ENCODE measurements around the gene EPHB3.

DNA sequence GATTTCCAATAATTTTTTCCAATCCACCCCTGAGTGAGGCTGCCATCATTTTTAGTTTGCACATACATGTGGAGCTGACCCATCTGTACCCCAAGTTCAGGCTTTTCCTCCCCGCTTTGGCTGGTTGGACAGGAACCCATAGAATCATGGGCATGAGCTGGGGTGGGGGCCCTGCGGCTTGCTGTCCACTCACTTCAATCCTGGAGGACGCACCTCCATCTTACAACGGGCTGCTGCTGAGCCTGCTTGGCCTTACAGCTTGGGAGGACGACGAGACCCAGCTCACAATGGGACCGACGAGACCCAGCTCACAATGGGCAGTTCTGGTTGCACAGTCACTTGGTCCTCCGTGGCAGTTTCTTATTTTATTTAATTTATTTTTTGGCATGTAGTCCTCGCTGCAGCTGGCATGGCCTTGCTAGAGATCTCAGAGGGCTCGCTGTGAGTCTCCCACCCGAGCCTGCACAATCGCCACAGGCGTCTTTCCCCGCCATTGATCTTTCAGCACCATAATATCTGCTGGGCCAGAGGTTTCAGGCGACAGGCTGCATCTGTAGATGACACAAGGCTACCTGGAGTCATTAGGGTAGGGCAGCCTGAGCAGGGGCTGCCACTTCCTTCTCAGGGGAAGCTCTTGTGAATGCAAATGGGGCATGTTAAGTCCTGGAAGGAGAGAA lies 19.6 kb upstream of the EPHB3 start:
- TF ChIP-seq EP300 (IDR thresholded peaks at IDR 0.05), result no peak
- TF ChIP-seq, protein P1, sequence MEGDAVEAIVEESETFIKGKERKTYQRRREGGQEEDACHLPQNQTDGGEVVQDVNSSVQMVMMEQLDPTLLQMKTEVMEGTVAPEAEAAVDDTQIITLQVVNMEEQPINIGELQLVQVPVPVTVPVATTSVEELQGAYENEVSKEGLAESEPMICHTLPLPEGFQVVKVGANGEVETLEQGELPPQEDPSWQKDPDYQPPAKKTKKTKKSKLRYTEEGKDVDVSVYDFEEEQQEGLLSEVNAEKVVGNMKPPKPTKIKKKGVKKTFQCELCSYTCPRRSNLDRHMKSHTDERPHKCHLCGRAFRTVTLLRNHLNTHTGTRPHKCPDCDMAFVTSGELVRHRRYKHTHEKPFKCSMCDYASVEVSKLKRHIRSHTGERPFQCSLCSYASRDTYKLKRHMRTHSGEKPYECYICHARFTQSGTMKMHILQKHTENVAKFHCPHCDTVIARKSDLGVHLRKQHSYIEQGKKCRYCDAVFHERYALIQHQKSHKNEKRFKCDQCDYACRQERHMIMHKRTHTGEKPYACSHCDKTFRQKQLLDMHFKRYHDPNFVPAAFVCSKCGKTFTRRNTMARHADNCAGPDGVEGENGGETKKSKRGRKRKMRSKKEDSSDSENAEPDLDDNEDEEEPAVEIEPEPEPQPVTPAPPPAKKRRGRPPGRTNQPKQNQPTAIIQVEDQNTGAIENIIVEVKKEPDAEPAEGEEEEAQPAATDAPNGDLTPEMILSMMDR (IDR thresholded peaks at IDR 0.05), result no peak
- no peak for TF ChIP-seq POLR2A (IDR thresholded peaks at IDR 0.05)
